ENCODE measurements around the gene LSR. TPM values are rescaled to one million over a fixed set of nuclear protein-coding genes. Genes with fewer than 3 reads are reported as not detected.

The LSR gene
- total RNA-seq, 1 experiment from 2014 or later, result 152 TPM

DNA sequence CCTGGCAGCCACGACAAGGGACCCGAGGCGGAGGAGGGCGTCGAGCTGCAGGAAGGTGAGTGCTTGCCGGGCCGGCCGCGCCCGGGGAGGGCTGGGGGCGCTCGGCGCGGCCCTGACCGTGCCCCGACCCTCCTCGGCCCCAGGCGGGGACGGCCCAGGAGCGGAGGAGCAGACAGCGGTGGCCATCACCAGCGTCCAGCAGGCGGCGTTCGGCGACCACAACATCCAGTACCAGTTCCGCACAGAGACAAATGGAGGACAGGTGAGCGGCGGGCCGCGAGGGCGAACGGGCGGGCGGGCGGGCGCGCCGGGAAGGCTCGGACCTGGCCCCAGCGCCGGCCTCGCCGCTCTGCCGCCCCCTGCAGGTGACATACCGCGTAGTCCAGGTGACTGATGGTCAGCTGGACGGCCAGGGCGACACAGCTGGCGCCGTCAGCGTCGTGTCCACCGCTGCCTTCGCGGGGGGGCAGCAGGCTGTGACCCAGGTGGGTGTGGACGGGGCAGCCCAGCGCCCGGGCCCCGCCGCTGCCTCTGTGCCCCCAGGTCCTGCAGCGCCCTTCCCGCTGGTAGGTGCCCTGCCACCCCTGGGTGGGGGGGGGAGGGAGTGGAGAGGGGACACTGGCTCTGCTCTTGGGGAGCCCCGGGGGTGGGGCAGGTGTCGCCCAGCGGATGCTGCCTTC lies 20.8 kb downstream of the LSR start:
- H3K4ac ChIP-seq (ENCODE audit: low read depth, low read length), result no peak overlapping the region
- H2BK20ac ChIP-seq (ENCODE audit: low read depth, low read length, poor library complexity, severe bottlenecking), result no peak overlapping the region
- no peak overlapping the region for H4K91ac ChIP-seq (ENCODE audit: insufficient read length, low read depth, low read length)
- peak; percentile 93 for DNase-seq
- WGBS (ENCODE audit: extremely low coverage, insufficient read length, low lambda C conversion rate), result no CpG with 5 or more reads among the region's 66 CpGs
- H3K14ac ChIP-seq (ENCODE audit: insufficient read depth, low read length), result peak overlapping the region; percentile 90; the same call in 1 of the 2 replicates
- H3K27me3 ChIP-seq (ENCODE audit: insufficient read depth, low read length), result no peaks in the 10 kb centered on the region
- H3K18ac ChIP-seq (ENCODE audit: insufficient read length, low read depth, low read length), result peak overlapping the region; percentile 59
- TF ChIP-seq, protein P1, sequence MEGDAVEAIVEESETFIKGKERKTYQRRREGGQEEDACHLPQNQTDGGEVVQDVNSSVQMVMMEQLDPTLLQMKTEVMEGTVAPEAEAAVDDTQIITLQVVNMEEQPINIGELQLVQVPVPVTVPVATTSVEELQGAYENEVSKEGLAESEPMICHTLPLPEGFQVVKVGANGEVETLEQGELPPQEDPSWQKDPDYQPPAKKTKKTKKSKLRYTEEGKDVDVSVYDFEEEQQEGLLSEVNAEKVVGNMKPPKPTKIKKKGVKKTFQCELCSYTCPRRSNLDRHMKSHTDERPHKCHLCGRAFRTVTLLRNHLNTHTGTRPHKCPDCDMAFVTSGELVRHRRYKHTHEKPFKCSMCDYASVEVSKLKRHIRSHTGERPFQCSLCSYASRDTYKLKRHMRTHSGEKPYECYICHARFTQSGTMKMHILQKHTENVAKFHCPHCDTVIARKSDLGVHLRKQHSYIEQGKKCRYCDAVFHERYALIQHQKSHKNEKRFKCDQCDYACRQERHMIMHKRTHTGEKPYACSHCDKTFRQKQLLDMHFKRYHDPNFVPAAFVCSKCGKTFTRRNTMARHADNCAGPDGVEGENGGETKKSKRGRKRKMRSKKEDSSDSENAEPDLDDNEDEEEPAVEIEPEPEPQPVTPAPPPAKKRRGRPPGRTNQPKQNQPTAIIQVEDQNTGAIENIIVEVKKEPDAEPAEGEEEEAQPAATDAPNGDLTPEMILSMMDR (conservative IDR thresholded peaks at IDR 0.05), result peak; percentile 99
- peak overlapping the region; percentile 57 for H3K9ac ChIP-seq (ENCODE audit: extremely low read depth, insufficient read length, low read length)
- Mint-ChIP-seq H3K9me3 (no peaks in the 10 kb centered on the region), H3K27ac (0 out of 7 replicates have a peak overlapping the region, but pooled peaks of 1 of the 3 experiments have one; percentile 48), H3K27me3 (ENCODE audit: low read depth) (no peaks in the 10 kb centered on the region), H3K36me3 (ENCODE audit: insufficient read depth in 1 of 3, low read depth in 3 of 3) (peaks cover 28 to 64% (median 64%) of the 10 kb centered on the region in 3 experiments), H3K4me1 (peaks cover 11 to 15% of the 10 kb centered on the region in 2 experiments), H3K4me3 (peak overlapping the region; percentile 60 to 79)
- no peaks in the 10 kb centered on the region for H3K79me2 ChIP-seq (ENCODE audit: insufficient read depth, low read length)
- peak overlapping the region; percentile 24 for H3K4me2 ChIP-seq (ENCODE audit: insufficient read depth, insufficient read length, low read length)
- H3K4me1 ChIP-seq (ENCODE audit: insufficient read depth, low read length), result no peaks in the 10 kb centered on the region
- H2AFZ ChIP-seq (ENCODE audit: low read length), result no peak overlapping the region
- H3K79me1 ChIP-seq (ENCODE audit: insufficient read depth, low read depth, low read length, poor library complexity, severe bottlenecking), result no peaks in the 10 kb centered on the region
- no peak overlapping the region for H2BK12ac ChIP-seq (ENCODE audit: insufficient read length, low read depth, low read length)
- H3K9me3 ChIP-seq (ENCODE audit: control insufficient read depth, low read depth, low read length), result no peaks in the 10 kb centered on the region
- no peak overlapping the region for H2AK5ac ChIP-seq (ENCODE audit: insufficient read length, low read length)
- H3T11ph ChIP-seq (ENCODE audit: low read length), result no peak overlapping the region
- H3K56ac ChIP-seq (ENCODE audit: insufficient read length, low read depth, low read length), result no peak overlapping the region
- H2BK5ac ChIP-seq (ENCODE audit: insufficient read length, low read length), result no peak overlapping the region
- H3K27ac ChIP-seq (ENCODE audit: insufficient read length, low read depth, low read length), result no peak overlapping the region
- no peak overlapping the region for H2BK120ac ChIP-seq (ENCODE audit: low read depth, low read length, poor library complexity, severe bottlenecking)
- H2BK15ac ChIP-seq (ENCODE audit: low read depth, low read length), result no peak overlapping the region
- H3K23me2 ChIP-seq (ENCODE audit: insufficient read length, low read depth, low read length, poor library complexity, severe bottlenecking), result peaks cover 5% of the 10 kb centered on the region
- no peak overlapping the region for H3K23ac ChIP-seq (ENCODE audit: insufficient read length, low read depth, low read length)
- no peak overlapping the region for H4K5ac ChIP-seq (ENCODE audit: insufficient read length, low read depth, low read length)
- no peaks in the 10 kb centered on the region for H4K20me1 ChIP-seq (ENCODE audit: control insufficient read depth, insufficient read depth, insufficient read length)
- no peak overlapping the region for H4K8ac ChIP-seq (replicated peaks; ENCODE audit: insufficient read length, low read depth, low read length)
